ENCODE data around the gene PLA2G5. TPM values are rescaled to one million over a fixed set of nuclear protein-coding genes. Genes with fewer than 3 reads are reported as not detected.
A peak's percentile ranks its signal among the peaks of the same experiment; 100 is the strongest.

PLA2G5 gene
- total RNA-seq, 1 donor from 2014 or later: not detected

DNA sequence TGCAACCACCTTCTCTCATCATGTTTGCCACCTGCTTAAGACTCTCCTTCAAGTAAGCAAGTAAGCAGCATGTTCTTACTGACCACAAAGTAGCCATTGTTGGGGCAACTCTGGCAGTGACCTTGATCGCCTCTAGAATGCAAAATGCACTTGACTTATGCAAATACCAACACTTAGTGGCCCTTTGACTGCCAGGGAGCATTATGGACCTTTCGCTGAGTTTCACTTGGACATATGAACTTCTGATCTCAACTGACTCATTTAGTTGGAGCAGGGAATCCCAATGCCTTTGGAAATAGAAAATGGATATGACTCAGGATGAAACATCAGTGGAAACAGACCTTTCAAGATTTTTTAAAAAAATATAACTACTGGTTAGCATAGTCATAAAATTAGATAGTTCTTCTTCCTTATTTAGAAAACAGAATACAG lies 6.1 kb upstream of the PLA2G5 start:
- Mint-ChIP-seq H3K36me3 (ENCODE audit: low read depth, unreplicated experiment) (no peaks in the 10 kb centered on the region), H3K4me1 (ENCODE audit: low read depth, unreplicated experiment) (peaks cover 2% of the 10 kb centered on the region), H3K27ac (ENCODE audit: unreplicated experiment) (no peak overlapping the region), H3K4me3 (ENCODE audit: unreplicated experiment) (no peak overlapping the region), H3K9me3 (ENCODE audit: unreplicated experiment) (no peaks in the 10 kb centered on the region), H3K27me3 (ENCODE audit: low read depth, unreplicated experiment) (peaks cover 4% of the 10 kb centered on the region)
- Histone ChIP-seq H3K79me2 (ENCODE audit: insufficient read depth, low read length) (no peaks in the 10 kb centered on the region), H3K9ac (ENCODE audit: low read length) (no peak overlapping the region), H3K4me1 (ENCODE audit: insufficient read depth, low read length) (peaks cover 13% of the 10 kb centered on the region), H3K27ac (ENCODE audit: low read depth, low read length) (peak overlapping the region; percentile 23), H3K9me3 (ENCODE audit: insufficient read depth, low read depth, low read length) (no peaks in the 10 kb centered on the region), H4K20me1 (ENCODE audit: insufficient read depth, low read length) (no peaks in the 10 kb centered on the region), H3K4me2 (ENCODE audit: low read length) (peak overlapping the region; percentile 55), H3K36me3 (ENCODE audit: insufficient read depth, low read length) (no peaks in the 10 kb centered on the region), H3K27me3 (ENCODE audit: insufficient read depth, low read length) (no peaks in the 10 kb centered on the region), H3K4me3 (ENCODE audit: insufficient read depth, low read depth, low read length) (no peak overlapping the region), H2AFZ (ENCODE audit: low read depth, low read length) (no peak overlapping the region)
- FAIRE-seq (no peak), DNase-seq (ENCODE audit: low read depth) (peak; percentile 85)
- TF ChIP-seq, protein P1, sequence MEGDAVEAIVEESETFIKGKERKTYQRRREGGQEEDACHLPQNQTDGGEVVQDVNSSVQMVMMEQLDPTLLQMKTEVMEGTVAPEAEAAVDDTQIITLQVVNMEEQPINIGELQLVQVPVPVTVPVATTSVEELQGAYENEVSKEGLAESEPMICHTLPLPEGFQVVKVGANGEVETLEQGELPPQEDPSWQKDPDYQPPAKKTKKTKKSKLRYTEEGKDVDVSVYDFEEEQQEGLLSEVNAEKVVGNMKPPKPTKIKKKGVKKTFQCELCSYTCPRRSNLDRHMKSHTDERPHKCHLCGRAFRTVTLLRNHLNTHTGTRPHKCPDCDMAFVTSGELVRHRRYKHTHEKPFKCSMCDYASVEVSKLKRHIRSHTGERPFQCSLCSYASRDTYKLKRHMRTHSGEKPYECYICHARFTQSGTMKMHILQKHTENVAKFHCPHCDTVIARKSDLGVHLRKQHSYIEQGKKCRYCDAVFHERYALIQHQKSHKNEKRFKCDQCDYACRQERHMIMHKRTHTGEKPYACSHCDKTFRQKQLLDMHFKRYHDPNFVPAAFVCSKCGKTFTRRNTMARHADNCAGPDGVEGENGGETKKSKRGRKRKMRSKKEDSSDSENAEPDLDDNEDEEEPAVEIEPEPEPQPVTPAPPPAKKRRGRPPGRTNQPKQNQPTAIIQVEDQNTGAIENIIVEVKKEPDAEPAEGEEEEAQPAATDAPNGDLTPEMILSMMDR (IDR thresholded peaks at IDR 0.05; ENCODE audit: insufficient read depth, low read depth, low read length): no peak
- no peak for TF ChIP-seq EZH2 (IDR thresholded peaks at IDR 0.05; ENCODE audit: insufficient read depth, low read length)

DNA sequence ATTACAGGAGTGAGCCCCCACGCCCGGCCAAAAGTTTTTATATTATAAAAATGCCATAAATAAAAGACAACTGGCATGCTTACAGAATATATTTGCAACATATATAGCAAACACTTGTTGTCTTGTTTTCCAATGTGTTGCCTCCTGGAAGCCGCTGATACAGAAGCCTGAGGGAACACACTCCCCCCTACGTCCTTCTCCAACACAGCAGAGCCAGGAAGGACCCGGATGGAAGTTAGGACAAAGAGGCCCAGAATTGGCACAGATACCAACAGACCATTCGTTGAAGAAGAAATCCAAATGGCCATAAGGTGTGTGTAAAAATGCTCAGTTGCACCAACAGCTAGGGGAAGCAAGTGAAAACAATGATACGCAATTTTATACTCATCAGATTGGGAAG lies 1.3 kb upstream of the PLA2G5 start:
- Histone ChIP-seq H3K4me1 (ENCODE audit: insufficient read depth, low read length) (peaks cover 2% of the 10 kb centered on the region), H3K27ac (ENCODE audit: low read depth, low read length) (no peak overlapping the region), H3K27me3 (ENCODE audit: insufficient read depth, low read length) (no peaks in the 10 kb centered on the region), H3K36me3 (ENCODE audit: insufficient read depth, low read length) (no peaks in the 10 kb centered on the region), H3K4me2 (ENCODE audit: low read length) (no peak overlapping the region), H4K20me1 (ENCODE audit: insufficient read depth, low read length) (no peaks in the 10 kb centered on the region), H3K79me2 (ENCODE audit: insufficient read depth, low read length) (no peaks in the 10 kb centered on the region), H3K9ac (ENCODE audit: low read length) (no peak overlapping the region), H3K4me3 (ENCODE audit: insufficient read depth, low read depth, low read length) (no peak overlapping the region), H3K9me3 (ENCODE audit: insufficient read depth, low read depth, low read length) (no peaks in the 10 kb centered on the region), H2AFZ (ENCODE audit: low read depth, low read length) (no peak overlapping the region)
- peaks cover 5% of the 10 kb centered on the region for H3K9me3 Mint-ChIP-seq (ENCODE audit: unreplicated experiment)
- no peak for TF ChIP-seq EZH2 (IDR thresholded peaks at IDR 0.05; ENCODE audit: insufficient read depth, low read length)
- TF ChIP-seq, protein P1 (IDR thresholded peaks at IDR 0.05; ENCODE audit: insufficient read depth, low read depth, low read length): no peak
- H3K4me3 Mint-ChIP-seq (ENCODE audit: unreplicated experiment): no peak overlapping the region
- FAIRE-seq: no peak
- H3K4me1 Mint-ChIP-seq (ENCODE audit: low read depth, unreplicated experiment): no peaks in the 10 kb centered on the region
- no peak overlapping the region for H3K27ac Mint-ChIP-seq (ENCODE audit: unreplicated experiment)
- no peak for DNase-seq (ENCODE audit: low read depth)
- H3K27me3 Mint-ChIP-seq (ENCODE audit: low read depth, unreplicated experiment): peaks cover 14% of the 10 kb centered on the region
- H3K36me3 Mint-ChIP-seq (ENCODE audit: low read depth, unreplicated experiment): no peaks in the 10 kb centered on the region

DNA sequence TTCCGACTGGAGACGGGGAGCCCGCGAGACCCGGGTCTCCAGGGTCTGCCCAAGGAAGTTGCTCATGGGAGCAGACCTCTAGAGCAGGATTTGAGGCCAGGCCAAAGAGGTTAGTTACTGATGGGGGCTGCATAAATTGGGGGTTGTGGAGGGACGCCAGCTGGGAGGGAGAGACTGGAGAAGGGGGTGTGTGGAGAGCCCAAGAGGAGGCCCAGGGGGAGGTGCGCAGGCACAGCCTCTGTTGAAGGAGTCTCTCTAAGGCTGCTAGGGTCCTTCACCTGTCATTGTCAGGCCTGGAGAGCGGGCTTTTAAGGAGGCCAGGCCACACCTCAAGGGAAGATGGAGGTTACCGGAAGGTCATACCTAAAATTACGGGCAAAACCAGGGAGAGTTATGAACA lies 363 bp downstream of the PLA2G5 start:
- no peak overlapping the region for H3K9ac ChIP-seq (ENCODE audit: low read length)
- H2AFZ ChIP-seq (ENCODE audit: low read depth, low read length): no peak overlapping the region
- H3K36me3 ChIP-seq (ENCODE audit: insufficient read depth, low read length): no peaks in the 10 kb centered on the region
- no peak overlapping the region for H3K4me2 ChIP-seq (ENCODE audit: low read length)
- no peak overlapping the region for H3K27ac ChIP-seq (ENCODE audit: low read depth, low read length)
- TF ChIP-seq, protein P1 (IDR thresholded peaks at IDR 0.05; ENCODE audit: insufficient read depth, low read depth, low read length): no peak
- TF ChIP-seq EZH2 (IDR thresholded peaks at IDR 0.05; ENCODE audit: insufficient read depth, low read length): no peak
- H3K4me3 ChIP-seq (ENCODE audit: insufficient read depth, low read depth, low read length): no peak overlapping the region
- H3K27me3 ChIP-seq (ENCODE audit: insufficient read depth, low read length): no peaks in the 10 kb centered on the region
- Mint-ChIP-seq H3K27ac (ENCODE audit: unreplicated experiment) (no peak overlapping the region), H3K4me3 (ENCODE audit: unreplicated experiment) (no peak overlapping the region), H3K27me3 (ENCODE audit: low read depth, unreplicated experiment) (peaks cover 25% of the 10 kb centered on the region), H3K36me3 (ENCODE audit: low read depth, unreplicated experiment) (peaks cover 1% of the 10 kb centered on the region), H3K9me3 (ENCODE audit: unreplicated experiment) (peaks cover 6% of the 10 kb centered on the region), H3K4me1 (ENCODE audit: low read depth, unreplicated experiment) (no peaks in the 10 kb centered on the region)
- H3K4me1 ChIP-seq (ENCODE audit: insufficient read depth, low read length): no peaks in the 10 kb centered on the region
- DNase-seq (ENCODE audit: low read depth) (no peak), FAIRE-seq (no peak)
- no peaks in the 10 kb centered on the region for H3K9me3 ChIP-seq (ENCODE audit: insufficient read depth, low read depth, low read length)
- H4K20me1 ChIP-seq (ENCODE audit: insufficient read depth, low read length): no peaks in the 10 kb centered on the region
- no peaks in the 10 kb centered on the region for H3K79me2 ChIP-seq (ENCODE audit: insufficient read depth, low read length)

All from astrocyte (in vitro differentiated cells and primary cell).